Suprapubic skin (tissue), 4 donors: Measurements from ENCODE around the gene CHL1. TPM values are rescaled to one million over a fixed set of nuclear protein-coding genes. Genes with fewer than 3 reads are reported as not detected.

Experiments used
- DNase-seq, 2 donors: peaks; one replicate each; pipeline ENCODE4 v3.0.0-alpha.2; 2019; ENCODE audit warnings: low spot score in 2 of 2
- H3K27ac ChIP-seq: fragments of 200-600 bp; sonication (generic); one replicate; pipeline ENCODE4 v1.5.1; 2019
- H3K27me3 ChIP-seq: fragments of 200-600 bp; sonication (generic); one replicate; pipeline ENCODE4 v1.5.1; 2019
- H3K36me3 ChIP-seq: fragments of 200-600 bp; sonication (generic); one replicate; pipeline ENCODE4 v1.5.1; 2019
- H3K4me1 ChIP-seq: fragments of 200-600 bp; sonication (generic); one replicate; pipeline ENCODE4 v1.5.1; 2019
- H3K4me3 ChIP-seq: fragments of 200-600 bp; sonication (generic); one replicate; pipeline ENCODE4 v1.5.1; 2019; ENCODE audit warnings: mild to moderate bottlenecking
- H3K9me3 ChIP-seq: fragments of 200-600 bp; sonication (generic); one replicate; pipeline ENCODE4 v1.5.1; 2019
- EP300 ChIP-seq: sonication (generic); formaldehyde crosslinking; IDR thresholded peaks from one replicate; pipeline ENCODE4 v1.6.1; 2017; ENCODE audit warnings: antibody characterized with exemption
- POLR2A ChIP-seq, 2 donors: fragments of 450-650 bp; IDR thresholded peaks; one replicate each; pipeline ENCODE4 v1.6.1; 2017; ENCODE audit warnings: antibody characterized with exemption in 2 of 2, mild to moderate bottlenecking in 2 of 2, moderate library complexity in 2 of 2
- POLR2AphosphoS5 ChIP-seq, 3 donors: sonication (generic); formaldehyde crosslinking; IDR thresholded peaks; one replicate each; pipeline ENCODE4 v1.6.1; 2017; ENCODE audit warnings: antibody characterized with exemption in 3 of 3
- WGBS: methylation state at CpG from one replicate; pipeline ENCODE4 v1.1.5; 2018; 5-methylcytosine and 5-hydroxymethylcytosine counted together
- total RNA-seq, 4 donors: library from RNA; depleted of rRNA; stranded (reverse); fragments of >200 nt; gene quantifications; one replicate each; pipeline ENCODE4 v1.1.0, GENCODE V29; 2016
- TF ChIP-seq, protein P1 (sequence below), 2 donors: fragments of 200-600 bp in 1 of 2; fragments of 450-650 bp in 1 of 2; sonication (generic) in 1 of 2; IDR thresholded peaks; one replicate each; pipeline ENCODE4 v1.5.1; 2016 to 2019; ENCODE audit warnings: antibody characterized with exemption in 2 of 2, mild to moderate bottlenecking in 1 of 2, moderate library complexity in 1 of 2

Gene CHL1
- total RNA-seq, 4 donors from 2014 or later, result 39.5 to 77.9 (median 60.5) TPM

DNA sequence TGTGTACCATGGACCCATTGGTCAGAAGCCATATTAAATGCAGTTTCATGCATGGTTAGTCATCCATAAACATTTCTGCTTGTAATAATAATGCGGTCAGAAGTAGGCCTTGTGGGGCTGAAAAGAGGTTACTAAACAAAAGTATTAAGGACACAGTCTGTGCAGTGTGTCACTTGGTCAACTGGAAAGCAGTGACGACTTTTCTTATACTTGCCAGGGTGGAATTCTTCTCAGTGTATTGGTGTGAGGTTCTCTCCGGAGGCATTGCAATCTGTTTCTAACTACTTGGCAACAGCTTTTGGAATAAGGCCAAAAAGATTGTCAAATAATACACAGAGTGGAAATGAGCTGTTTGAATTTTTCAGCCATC lies 46.8 kb downstream of the CHL1 start:
- Histone ChIP-seq H3K4me1 (peaks cover 2% of the 10 kb centered on the region), H3K27ac (no peak overlapping the region), H3K27me3 (no peaks in the 10 kb centered on the region), H3K4me3 (no peak overlapping the region), H3K9me3 (no peaks in the 10 kb centered on the region), H3K36me3 (no peaks in the 10 kb centered on the region)
- 39% methylated on average over 3 of the region's 3 CpGs for WGBS
- DNase-seq, result no peak
- no peak for TF ChIP-seq POLR2A (IDR thresholded peaks at IDR 0.05)
- TF ChIP-seq POLR2AphosphoS5 (IDR thresholded peaks at IDR 0.05), result no peak
- TF ChIP-seq, protein P1, sequence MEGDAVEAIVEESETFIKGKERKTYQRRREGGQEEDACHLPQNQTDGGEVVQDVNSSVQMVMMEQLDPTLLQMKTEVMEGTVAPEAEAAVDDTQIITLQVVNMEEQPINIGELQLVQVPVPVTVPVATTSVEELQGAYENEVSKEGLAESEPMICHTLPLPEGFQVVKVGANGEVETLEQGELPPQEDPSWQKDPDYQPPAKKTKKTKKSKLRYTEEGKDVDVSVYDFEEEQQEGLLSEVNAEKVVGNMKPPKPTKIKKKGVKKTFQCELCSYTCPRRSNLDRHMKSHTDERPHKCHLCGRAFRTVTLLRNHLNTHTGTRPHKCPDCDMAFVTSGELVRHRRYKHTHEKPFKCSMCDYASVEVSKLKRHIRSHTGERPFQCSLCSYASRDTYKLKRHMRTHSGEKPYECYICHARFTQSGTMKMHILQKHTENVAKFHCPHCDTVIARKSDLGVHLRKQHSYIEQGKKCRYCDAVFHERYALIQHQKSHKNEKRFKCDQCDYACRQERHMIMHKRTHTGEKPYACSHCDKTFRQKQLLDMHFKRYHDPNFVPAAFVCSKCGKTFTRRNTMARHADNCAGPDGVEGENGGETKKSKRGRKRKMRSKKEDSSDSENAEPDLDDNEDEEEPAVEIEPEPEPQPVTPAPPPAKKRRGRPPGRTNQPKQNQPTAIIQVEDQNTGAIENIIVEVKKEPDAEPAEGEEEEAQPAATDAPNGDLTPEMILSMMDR (IDR thresholded peaks at IDR 0.05), result no peak
- TF ChIP-seq EP300, result no peak

DNA sequence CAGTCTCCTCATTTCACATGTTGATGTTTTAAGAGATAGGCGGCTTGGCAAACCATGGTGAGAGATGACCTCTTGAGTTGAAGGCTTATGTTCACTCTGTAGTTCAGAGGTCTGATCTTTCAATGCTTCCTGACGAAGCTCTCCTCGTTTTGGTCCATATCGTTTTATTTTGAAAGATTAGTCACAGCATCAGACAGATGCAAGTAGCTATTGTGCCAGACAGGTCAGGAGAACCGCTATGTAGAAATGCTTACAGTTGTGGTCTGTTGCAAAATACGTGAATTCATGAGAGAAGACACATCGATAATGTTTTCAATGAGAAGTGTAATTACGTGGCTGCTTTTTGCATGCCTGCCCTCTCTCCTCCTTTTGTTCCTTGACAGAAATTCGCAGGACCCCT lies 47.5 kb downstream of the CHL1 start:
- WGBS, result 87% methylated on average over 9 of the region's 9 CpGs
- no peaks in the 10 kb centered on the region for H3K27me3 ChIP-seq
- H3K27ac ChIP-seq, result no peak overlapping the region
- H3K4me1 ChIP-seq, result peaks cover 5% of the 10 kb centered on the region
- no peaks in the 10 kb centered on the region for H3K36me3 ChIP-seq
- H3K9me3 ChIP-seq, result no peaks in the 10 kb centered on the region
- TF ChIP-seq POLR2AphosphoS5 (IDR thresholded peaks at IDR 0.05) (no peak), EP300 (no peak), POLR2A (IDR thresholded peaks at IDR 0.05) (no peak)
- TF ChIP-seq, protein P1 (IDR thresholded peaks at IDR 0.05), result no peak
- DNase-seq, result no peak
- no peak overlapping the region for H3K4me3 ChIP-seq

DNA sequence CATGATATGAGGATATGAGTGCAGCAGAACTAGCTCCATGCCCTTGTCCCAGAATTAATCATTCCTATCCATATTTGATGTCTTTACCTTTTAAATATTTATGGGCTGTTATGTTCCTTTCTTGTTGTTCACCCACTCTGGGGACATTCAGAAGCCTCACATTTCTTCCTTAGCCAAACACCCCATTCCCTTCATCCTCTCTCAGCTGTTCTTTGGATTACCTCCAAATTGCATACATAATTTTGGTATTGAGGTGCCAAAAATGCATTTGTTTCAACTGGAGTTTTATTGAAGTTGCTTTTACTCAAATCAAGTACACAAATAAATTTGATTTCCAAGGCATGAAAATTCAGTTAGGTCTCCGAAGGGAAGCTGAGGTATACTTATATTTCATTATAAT lies 51.4 kb downstream of the CHL1 start:
- Histone ChIP-seq H3K9me3 (no peaks in the 10 kb centered on the region), H3K4me3 (no peak overlapping the region), H3K27ac (no peak overlapping the region), H3K27me3 (no peaks in the 10 kb centered on the region), H3K4me1 (peaks cover 5% of the 10 kb centered on the region), H3K36me3 (no peaks in the 10 kb centered on the region)
- TF ChIP-seq, protein P1 (IDR thresholded peaks at IDR 0.05), result no peak
- WGBS, result 83% methylated on average over 1 of the region's 1 CpG
- DNase-seq, result no peak

DNA sequence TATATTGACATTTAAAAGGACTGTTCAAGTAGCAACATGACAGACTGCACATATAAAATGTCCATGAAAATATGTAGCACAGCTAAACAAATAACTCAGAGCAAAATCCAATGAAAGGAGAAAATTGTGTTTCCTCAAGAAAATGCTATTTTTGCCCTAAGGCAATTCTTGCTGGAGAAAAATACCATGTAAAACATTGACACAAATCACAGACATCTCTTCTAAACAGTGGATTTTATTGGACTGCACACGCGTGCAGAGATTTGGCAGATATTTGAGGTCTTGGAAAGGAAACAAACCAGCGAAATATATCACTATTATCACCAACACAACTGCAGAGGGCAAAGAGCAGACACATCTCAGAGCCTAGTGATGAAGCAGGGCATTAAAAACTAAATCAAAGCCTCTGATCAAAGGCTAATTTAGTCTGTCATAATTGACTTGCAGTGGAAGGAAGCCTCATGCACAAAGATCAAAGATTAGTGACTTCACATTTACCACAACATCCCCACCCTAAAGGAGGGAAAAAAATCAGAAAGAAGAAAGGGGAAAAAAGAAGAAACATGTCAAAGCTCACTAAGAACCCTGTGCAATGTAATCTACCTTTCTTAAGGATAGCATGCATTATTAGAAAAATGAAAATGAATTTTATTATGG lies 52.4 kb downstream of the CHL1 start:
- peaks cover 3% of the 10 kb centered on the region for H3K4me1 ChIP-seq
- no peak for DNase-seq
- H3K9me3 ChIP-seq, result no peaks in the 10 kb centered on the region
- TF ChIP-seq POLR2A (IDR thresholded peaks at IDR 0.05) (no peak), POLR2AphosphoS5 (IDR thresholded peaks at IDR 0.05) (no peak)
- 24% methylated on average over 3 of the region's 3 CpGs for WGBS
- H3K4me3 ChIP-seq, result no peak overlapping the region
- H3K36me3 ChIP-seq, result no peaks in the 10 kb centered on the region
- no peaks in the 10 kb centered on the region for H3K27me3 ChIP-seq
- H3K27ac ChIP-seq, result no peak overlapping the region

DNA sequence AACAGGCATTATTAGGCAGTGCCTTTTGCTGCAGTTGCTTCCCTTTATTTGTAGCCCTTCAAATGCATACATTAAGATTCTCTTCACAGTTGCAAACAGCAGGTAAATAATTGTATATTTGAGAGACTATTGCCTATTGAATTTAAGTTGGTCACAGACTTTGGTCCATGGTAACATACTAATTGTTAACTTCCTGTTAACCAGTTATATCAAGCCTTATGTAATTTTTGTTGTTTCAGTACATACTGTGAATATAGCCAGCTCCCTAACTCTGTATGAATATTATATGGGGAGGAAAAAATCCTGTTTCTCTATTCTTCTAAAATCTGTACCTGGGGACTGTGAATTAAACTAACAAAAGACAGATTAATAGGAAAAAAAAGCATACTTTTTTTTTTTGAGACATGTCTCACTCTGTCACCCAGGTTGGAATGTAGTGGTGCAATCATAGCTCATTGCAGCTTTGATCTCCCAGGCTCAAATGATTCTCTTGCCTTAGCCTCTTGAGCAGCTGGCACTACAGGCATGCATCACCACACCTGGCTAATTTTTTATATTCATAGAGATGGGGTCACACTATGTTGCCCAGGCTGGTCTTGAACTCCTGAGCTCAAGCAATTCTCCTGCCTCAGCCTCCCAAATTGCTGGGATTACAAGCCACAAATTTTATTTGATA lies 53.2 kb downstream of the CHL1 start:
- DNase-seq, result no peak
- no peaks in the 10 kb centered on the region for H3K27me3 ChIP-seq
- TF ChIP-seq POLR2A (IDR thresholded peaks at IDR 0.05), result no peak
- TF ChIP-seq EP300, result no peak
- TF ChIP-seq, protein P1 (IDR thresholded peaks at IDR 0.05), result no peak
- no peak for TF ChIP-seq POLR2AphosphoS5 (IDR thresholded peaks at IDR 0.05)
- no peak overlapping the region for H3K27ac ChIP-seq
- no peaks in the 10 kb centered on the region for H3K36me3 ChIP-seq
- H3K4me3 ChIP-seq, result no peak overlapping the region
- H3K9me3 ChIP-seq, result no peaks in the 10 kb centered on the region
- H3K4me1 ChIP-seq, result peaks cover 3% of the 10 kb centered on the region
